ENCODE results near the gene TMEM243. TPM values are rescaled to one million over a fixed set of nuclear protein-coding genes. Genes with fewer than 3 reads are reported as not detected.

The TMEM243 gene
- total and polyA plus RNA-seq, 10 of the 15 experiments (the other 5 are each of a cell fraction or from before 2014, with no cell fraction given): 47.8 to 170 (median 77.9) TPM

- no peak overlapping the region for H3K4me2 ChIP-seq (ENCODE audit: control insufficient read depth, insufficient read depth)
- ChIA-PET CTCF (interaction anchor here (1.1 to 2.3 kb wide), 8 partner anchors 11 to 43 kb away, joined by 3 to 8 read pairs (median 3); no protein-coding TSS in a partner anchor), POLR2A (interaction anchor here (0.8 to 1.4 kb wide), 2 partner anchors 24 to 748 kb away, joined by 3 read pairs; no protein-coding TSS in a partner anchor), SMC1A (ENCODE audit: uncharacterized antibody, unreplicated experiment) (interaction anchor here (0.9 to 6.1 kb wide), 8 partner anchors 11 to 65 kb away, joined by 3 to 33 read pairs (median 4); no protein-coding TSS in a partner anchor), RAD21 (ENCODE audit: unreplicated experiment) (interaction anchor here (0.7 to 2.8 kb wide), 8 partner anchors 13 to 48 kb away, joined by 3 to 10 read pairs (median 4); partner anchors contain the start of gene TMEM243)
- no peaks in the 10 kb centered on the region for H3K9me3 ChIP-seq (replicated peaks; ENCODE audit: control insufficient read depth, insufficient read depth, low read length)
- H3K36me3 ChIP-seq (ENCODE audit: control insufficient read depth in 2 of 2, insufficient read depth in 2 of 2, low read length in 1 of 2): peaks cover 6 to 53% of the 10 kb centered on the region in 2 experiments
- in situ Hi-C loops (cut with MboI) (no loop called here), intact Hi-C loops (cut with micrococcal nuclease; ENCODE audit: unreplicated experiment) (no loop called here)
- no peak for DNase-seq (ENCODE audit: low read depth, low spot score)
- H3K27ac ChIP-seq (ENCODE audit: control insufficient read depth, insufficient read depth): no peak overlapping the region
- TF ChIP-seq NFIC (IDR thresholded peaks at IDR 0.05; ENCODE audit: low read depth, low read length): peak; percentile 46; the same call in 1 of the 2 replicates
- TF ChIP-seq ELK1 (IDR thresholded peaks at IDR 0.05; ENCODE audit: low read depth, low read length): no peak
- no peak overlapping the region for H3K4me3 ChIP-seq
- H2AFZ ChIP-seq (ENCODE audit: control insufficient read depth, low read depth, low read length): no peak overlapping the region
- no peaks in the 10 kb centered on the region for H4K20me1 ChIP-seq (ENCODE audit: control insufficient read depth, insufficient read depth)
- H3K79me2 ChIP-seq (ENCODE audit: control insufficient read depth, insufficient read depth, low read length): peaks cover 2% of the 10 kb centered on the region; the same call in 1 of the 2 replicates
- H3K27me3 ChIP-seq (replicated peaks in 1 of 2; ENCODE audit: control insufficient read depth in 2 of 2, insufficient read depth in 2 of 2, low read length in 1 of 2): no peaks in the 10 kb centered on the region
- no TSS peak for BruUV-seq (replicated peaks)
- peak; percentile 54 for ATAC-seq
- no peak for FAIRE-seq
- H3K4me1 ChIP-seq (ENCODE audit: control insufficient read depth, insufficient read depth, low read length): no peaks in the 10 kb centered on the region
- no peak overlapping the region for H3K9ac ChIP-seq (ENCODE audit: control insufficient read depth, insufficient read depth, low read length)
Measured at GRCh38 chr7:87171282-87171934, 48.1 kb downstream of the TMEM243 start.

- Histone ChIP-seq H3K79me2 (ENCODE audit: control insufficient read depth, insufficient read depth, low read length) (peaks cover 2% of the 10 kb centered on the region), H3K27ac (ENCODE audit: control insufficient read depth, insufficient read depth) (no peak overlapping the region), H3K27me3 (replicated peaks in 1 of 2; ENCODE audit: control insufficient read depth in 2 of 2, insufficient read depth in 2 of 2, low read length in 1 of 2) (no peaks in the 10 kb centered on the region), H4K20me1 (ENCODE audit: control insufficient read depth, insufficient read depth) (no peaks in the 10 kb centered on the region), H3K9me3 (replicated peaks; ENCODE audit: control insufficient read depth, insufficient read depth, low read length) (no peaks in the 10 kb centered on the region), H2AFZ (ENCODE audit: control insufficient read depth, low read depth, low read length) (no peak overlapping the region), H3K4me1 (ENCODE audit: control insufficient read depth, insufficient read depth, low read length) (no peaks in the 10 kb centered on the region), H3K36me3 (ENCODE audit: control insufficient read depth in 2 of 2, insufficient read depth in 2 of 2, low read length in 1 of 2) (peaks cover 6 to 48% of the 10 kb centered on the region in 2 experiments), H3K4me3 (no peak overlapping the region), H3K4me2 (ENCODE audit: control insufficient read depth, insufficient read depth) (no peak overlapping the region), H3K9ac (ENCODE audit: control insufficient read depth, insufficient read depth, low read length) (no peak overlapping the region)
- RAD21 ChIA-PET (ENCODE audit: unreplicated experiment): interaction anchor here (0.7 to 2.8 kb wide), 7 partner anchors 14 to 49 kb away, joined by 3 to 10 read pairs (median 4); partner anchors contain the start of gene TMEM243
- WGBS (ENCODE audit: insufficient coverage, insufficient replicate concordance, low lambda C conversion rate, missing lambda C conversion rate): 50% methylated on average over 3 of the region's 3 CpGs
- POLR2A ChIA-PET: interaction anchor here (0.8 to 1.4 kb wide), 3 partner anchors 10 to 749 kb away, joined by 3 read pairs; no protein-coding TSS in a partner anchor
- BruUV-seq (replicated peaks): no TSS peak
- SMC1A ChIA-PET (ENCODE audit: uncharacterized antibody, unreplicated experiment): interaction anchor here (0.9 to 6.1 kb wide), 7 partner anchors 10 to 65 kb away, joined by 3 to 33 read pairs (median 3); no protein-coding TSS in a partner anchor
- ATAC-seq (peak; percentile 87), FAIRE-seq (no peak), DNase-seq (ENCODE audit: low read depth, low spot score) (no peak)
- intact Hi-C loops (cut with micrococcal nuclease; ENCODE audit: unreplicated experiment): no loop called here
- CTCF ChIA-PET: interaction anchor here (1.1 to 1.7 kb wide), 4 partner anchors 10 to 28 kb away, joined by 3 to 5 read pairs (median 4); no protein-coding TSS in a partner anchor
- in situ Hi-C loops (cut with MboI): no loop called here
- TF ChIP-seq WRNIP1 (IDR thresholded peaks at IDR 0.05; ENCODE audit: borderline replicate concordance, low read depth, low read length) (no peak), BMI1 (IDR thresholded peaks at IDR 0.05; ENCODE audit: borderline replicate concordance) (no peak), MTA2 (IDR thresholded peaks at IDR 0.05; ENCODE audit: low read depth) (peak; percentile 86), GABPA (IDR thresholded peaks at IDR 0.05; ENCODE audit: low read depth) (no peak), RUNX3 (IDR thresholded peaks at IDR 0.05; ENCODE audit: low read length) (peak; percentile 77), NR2F1 (conservative IDR thresholded peaks at IDR 0.05) (no peak), SKIL (IDR thresholded peaks at IDR 0.05; ENCODE audit: low read depth, poor library complexity, severe bottlenecking) (no peak), TARDBP (IDR thresholded peaks at IDR 0.05; ENCODE audit: borderline replicate concordance) (no peak), SP1 (IDR thresholded peaks at IDR 0.05; ENCODE audit: low read depth, low read length) (no peak), POLR2AphosphoS5 (IDR thresholded peaks at IDR 0.05; ENCODE audit: low read length) (no peak)
Measured at GRCh38 chr7:87170828-87171227, 48.7 kb downstream of the TMEM243 start.

Data from GM12878 (cell line).